ENCODE measurements around the gene IGSF3.
"Not testable (repeated sequence)": the region's sequence is repeated elsewhere in the genome, so short reads cannot be mapped to it uniquely, and the experiment has no call there.

Gene IGSF3

DNA sequence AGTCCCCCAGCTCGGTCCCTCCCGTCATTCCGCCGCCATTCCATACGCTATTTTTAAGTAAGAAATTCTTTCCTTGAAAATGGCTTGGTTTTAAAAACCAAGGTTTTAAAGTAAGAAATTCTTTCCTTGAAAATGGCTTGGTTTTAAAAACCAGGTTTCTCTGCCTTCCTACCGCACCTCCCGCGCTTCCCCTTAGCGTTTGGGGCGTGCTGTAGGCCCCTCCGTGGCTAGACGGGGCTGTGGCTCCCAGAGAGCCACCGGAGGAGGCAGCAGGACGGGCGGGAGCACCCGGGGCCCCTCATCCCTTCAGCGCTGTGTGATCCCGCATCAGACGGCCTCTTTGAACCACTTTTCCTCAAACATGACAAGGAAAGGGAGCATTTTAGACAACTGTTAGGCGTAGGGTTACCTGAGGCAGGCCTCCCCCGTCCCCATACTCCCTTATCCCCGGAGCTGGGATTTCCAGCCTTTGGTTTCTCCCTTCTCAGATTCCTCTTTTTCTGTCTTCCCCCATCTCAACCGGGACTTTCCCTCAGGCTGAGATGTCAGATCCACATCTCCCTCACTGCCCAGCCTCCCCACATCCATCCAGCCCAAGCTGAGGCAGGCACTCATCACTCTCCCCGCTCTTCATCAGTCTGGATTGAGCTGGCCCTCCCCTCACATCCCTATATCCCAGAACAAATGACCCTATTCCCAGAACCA, 96.2 kb downstream of the IGSF3 start:
- no peak for DNase-seq

- peak; percentile 65 to 79 for DNase-seq
These were observed 96.9 kb downstream of the IGSF3 start, which contains the start of gene CD58 for GRCh38 chr1:116570358-116571214. Gene CD58, minus strand, starts transcription at chr1:116571026. Its CDS starts 54 bp downstream, at chr1:116570972.

DNA sequence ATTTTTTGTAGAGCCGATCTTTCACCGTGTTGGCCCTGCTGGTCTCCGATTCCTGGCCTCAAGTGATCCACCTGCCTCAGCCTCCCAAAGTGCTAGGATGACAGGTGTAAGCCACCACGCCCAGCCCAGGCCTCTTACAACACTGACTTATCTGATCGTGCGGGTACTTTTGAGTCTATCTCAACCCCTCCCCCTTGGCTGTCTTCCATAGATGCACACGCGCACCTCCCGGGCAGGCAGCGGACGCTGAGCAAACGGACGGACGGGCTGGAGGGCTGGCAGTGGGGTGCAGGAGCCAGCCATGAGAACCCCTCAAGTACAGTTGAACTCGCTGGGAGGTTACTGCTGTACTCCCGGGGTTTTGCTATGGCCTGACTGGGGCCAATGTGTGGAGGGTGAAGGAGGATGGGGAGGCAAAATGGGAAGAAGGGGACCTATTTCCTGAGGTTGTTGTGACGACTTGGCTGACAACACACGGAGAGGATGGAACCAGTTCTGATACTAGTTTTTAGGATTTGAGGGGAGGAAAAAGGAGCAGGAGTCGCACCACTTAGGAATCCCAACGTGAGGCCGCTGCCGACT, 97.7 kb downstream of the IGSF3 start:
- DNase-seq, result peak; percentile 31 to 54

DNA sequence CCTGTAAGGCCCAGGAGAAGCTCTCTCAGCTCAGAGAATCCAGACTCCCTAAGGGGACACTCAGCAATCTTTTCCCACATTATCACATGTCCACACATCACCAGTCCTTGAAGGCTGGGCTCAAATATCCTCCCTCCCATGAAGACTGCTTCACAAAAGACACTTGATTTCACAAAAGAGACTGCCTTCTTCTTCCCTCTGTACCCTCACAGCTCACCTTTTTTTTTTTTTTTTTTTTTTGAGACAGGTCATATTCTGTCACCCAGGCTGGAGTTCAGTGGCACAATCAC, 98.2 kb downstream of the IGSF3 start:
- no peak for DNase-seq

- no peak for DNase-seq
These were observed 98.7 kb downstream of the IGSF3 start for GRCh38 chr1:116568662-116569380.

DNA sequence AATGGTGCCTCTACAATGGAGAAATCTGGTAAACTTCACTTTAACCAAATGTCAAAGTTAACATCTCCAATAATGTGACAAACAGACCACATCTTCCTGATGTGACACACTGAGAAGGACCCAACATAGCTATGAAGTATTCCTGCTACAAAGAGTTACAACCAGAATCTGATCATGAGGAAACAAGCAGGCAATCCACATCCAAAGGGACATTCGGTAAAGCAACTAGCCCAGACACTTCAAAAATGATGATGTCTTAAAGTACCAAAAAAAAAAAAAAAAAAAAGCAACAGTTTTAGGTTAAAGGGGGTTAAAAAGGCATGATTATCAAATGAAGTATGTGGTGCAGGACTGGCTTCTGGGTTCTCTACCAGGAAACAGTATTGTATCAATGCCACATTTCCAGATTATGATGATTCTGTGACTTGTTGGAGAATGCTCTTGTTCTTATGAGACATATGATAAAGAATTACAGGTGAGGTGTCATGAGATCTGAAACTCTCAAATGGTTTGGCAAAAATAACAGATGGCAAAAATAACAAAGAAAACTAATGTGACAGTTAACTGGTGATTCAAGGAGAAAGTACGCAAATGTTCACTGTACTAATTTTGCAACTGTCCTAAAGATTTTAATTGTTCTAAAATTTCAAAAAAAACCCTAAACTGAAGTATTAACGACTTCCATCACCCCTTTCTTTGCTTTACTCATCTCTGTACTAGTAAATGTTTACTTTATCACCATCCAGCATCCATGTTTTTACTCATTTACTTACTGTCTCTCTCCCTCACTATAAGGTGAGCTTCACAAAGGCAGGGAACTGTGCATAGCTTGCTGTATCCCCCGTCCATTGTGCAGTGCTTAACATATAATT, 99.5 kb downstream of the IGSF3 start:
- no peak for DNase-seq

- no peak for DNase-seq
These were observed 102.3 kb downstream of the IGSF3 start for GRCh38 chr1:116565222-116565621.

GRCh38 chr1:116564426-116564825, 103.1 kb downstream of the IGSF3 start:
- no peak for DNase-seq

DNA sequence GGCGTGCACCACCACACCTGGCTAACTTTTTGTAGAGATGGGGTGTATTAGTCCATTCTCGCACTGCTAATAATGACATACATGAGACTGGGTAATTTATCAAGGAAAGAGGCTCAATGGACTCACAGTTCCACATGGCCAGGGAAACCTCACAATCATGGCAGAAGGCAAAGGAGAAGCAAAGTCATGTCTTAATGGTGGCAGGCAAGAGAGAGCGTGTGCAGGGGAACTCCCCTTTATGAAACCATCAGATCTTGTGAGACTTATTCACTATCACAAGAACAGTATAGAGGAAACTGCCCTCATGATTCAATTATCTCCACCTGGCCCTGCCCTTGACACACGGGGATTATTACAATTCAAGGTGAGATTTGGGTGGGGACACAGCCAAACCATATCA, 105.1 kb downstream of the IGSF3 start:
- not testable (repeated sequence) for DNase-seq

DNA sequence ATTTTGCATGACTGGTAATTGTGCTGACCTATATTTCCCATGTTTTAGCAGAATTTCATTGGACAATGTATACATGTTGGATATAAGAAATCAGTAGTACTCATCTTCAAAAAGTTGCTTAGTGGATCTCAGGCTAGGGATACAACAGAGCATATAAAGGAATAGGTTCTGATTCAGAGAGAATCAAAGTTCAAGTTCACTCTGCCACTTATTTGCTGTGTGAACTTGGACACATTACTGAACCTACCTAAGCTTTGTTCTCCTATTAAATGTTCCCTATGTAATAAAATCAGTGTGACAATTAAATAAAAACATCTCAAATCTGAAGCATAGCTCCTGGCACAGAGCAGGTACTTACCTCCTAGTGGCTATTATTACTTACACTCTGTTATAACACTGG, 106.0 kb downstream of the IGSF3 start:
- no peak for DNase-seq

- no peak for DNase-seq
These were observed 106.6 kb downstream of the IGSF3 start for GRCh38 chr1:116560704-116561490.

GRCh38 chr1:116559304-116559761, 108.2 kb downstream of the IGSF3 start:
- DNase-seq, result no peak

DNA sequence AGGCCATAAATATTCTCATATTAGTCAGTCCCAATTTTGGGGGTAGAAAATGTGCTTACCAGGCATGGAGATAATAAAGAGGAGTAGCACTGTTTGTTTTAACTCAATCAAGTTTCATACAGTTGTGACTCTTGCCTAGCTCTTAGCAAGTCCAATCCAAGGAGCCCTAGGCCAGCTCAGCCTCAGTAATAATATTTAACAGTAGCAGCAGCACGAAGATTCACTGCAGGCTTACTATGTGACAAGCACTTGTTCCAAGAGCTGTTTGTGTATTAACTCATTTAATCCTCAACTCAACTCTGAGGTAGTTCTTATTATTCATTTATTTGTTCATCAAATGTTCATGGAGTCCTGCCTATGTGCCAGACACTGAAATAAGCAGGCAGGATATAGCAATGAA, 109.0 kb downstream of the IGSF3 start:
- no peak for DNase-seq

GRCh38 chr1:116558140-116558549, 109.4 kb downstream of the IGSF3 start:
- DNase-seq, result no peak

- no peak for DNase-seq
These were observed 110.1 kb downstream of the IGSF3 start for GRCh38 chr1:116557323-116557878.

DNA sequence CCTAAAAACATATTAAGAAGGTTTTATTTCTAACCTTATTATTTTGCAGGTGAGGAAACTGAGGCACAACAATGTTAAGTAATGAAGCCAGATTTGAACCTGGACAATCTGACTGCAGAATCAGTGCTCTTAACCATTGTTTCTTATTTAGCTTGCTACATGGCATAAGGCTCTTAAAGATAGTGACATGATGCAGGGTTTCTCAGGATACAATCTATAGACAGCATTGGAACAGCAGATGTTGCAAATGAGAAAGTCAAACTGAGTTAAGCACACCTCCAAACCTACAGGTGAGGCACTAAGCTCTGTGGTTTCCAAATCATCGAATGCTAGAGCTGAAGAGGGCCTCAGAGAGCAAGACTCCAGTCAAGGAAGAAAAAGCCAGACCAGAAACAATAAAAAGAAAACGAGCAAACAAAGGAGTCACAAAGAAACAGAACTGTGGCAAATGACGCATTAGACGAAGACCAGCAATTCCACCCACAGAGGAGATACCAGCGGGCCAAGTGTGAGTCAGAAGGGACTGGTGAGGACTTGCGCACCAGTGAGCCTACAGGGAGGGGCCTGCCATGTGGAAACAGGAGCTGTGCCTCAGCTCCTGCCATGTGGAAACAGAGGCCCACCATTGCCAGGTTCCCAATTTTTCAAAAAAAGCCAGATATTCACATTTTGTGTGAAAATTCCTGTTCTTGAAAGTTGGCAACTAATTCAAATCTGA, 111.1 kb downstream of the IGSF3 start:
- DNase-seq, result no peak

- no peak for DNase-seq
These were observed 112.6 kb downstream of the IGSF3 start for GRCh38 chr1:116554924-116555323.

DNA sequence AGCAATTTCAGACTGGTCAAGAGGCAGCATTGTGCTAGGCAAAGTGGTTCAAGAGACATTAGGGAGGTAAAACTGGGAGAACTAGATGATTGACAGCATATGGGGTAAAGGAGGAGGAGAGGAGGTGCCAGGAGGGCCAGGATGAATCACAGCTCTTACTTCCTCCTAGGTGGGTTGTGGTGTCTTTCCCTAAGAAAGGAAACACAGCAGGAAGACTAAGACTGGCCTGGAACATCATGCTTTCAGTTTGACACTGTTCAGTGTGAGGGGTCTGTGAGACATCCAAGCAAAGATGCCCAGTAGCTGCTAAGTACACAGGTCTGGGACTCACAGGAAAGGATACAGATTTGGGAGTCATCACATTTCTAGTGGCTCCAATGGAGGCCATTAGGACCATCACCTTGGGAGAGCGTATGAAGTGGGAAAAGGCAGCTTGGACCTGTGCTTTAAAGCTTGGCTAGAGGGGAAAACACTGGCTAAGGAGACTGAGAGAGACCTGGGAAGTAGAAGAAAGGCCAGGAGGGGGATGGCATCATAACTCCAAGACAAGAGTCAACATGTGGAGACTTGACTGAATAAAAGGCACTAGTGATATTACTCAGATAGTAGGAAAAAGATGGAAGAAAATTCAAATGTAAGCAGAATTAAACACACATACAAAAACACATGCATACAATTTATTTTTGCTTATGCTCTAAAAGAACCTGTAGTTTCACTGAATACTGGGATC, 114.0 kb downstream of the IGSF3 start:
- DNase-seq, result no peak

DNA sequence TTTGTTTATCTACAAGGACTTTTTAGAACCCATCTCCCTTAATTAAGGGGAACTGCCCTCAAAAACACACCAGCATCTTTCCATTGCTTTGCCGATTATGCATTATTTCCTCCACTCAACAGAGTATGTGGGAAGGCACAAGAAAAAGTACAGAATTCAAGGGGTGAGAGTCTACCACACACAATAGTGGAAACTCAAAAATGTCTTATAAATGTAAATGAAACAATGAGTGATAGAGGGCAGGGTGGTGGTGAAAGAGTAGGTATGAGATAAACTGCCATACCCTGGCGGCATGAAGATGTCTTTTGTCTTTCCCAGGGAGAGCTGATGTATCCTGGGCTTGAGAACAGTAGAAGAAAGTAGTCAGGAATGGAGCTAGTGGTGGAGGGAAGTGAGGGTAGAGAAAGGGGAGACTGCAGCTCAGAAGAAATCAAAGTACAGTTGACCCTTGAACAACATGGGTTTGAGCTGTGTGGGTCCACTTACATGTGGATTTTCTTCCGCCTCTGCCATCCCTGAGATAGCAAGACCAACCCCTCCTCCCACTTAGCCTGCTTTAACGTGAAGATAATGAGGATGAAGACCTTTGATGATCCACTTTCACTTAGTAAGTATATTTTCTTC, 121.1 kb downstream of the IGSF3 start:
- no peak for DNase-seq
